ENCODE measurements around the gene CORO2B. TPM values are rescaled to one million over a fixed set of nuclear protein-coding genes. Genes with fewer than 3 reads are reported as not detected.

Gene CORO2B
- total and polyA plus RNA-seq, 5 donors from 2014 or later: not detected

DNA sequence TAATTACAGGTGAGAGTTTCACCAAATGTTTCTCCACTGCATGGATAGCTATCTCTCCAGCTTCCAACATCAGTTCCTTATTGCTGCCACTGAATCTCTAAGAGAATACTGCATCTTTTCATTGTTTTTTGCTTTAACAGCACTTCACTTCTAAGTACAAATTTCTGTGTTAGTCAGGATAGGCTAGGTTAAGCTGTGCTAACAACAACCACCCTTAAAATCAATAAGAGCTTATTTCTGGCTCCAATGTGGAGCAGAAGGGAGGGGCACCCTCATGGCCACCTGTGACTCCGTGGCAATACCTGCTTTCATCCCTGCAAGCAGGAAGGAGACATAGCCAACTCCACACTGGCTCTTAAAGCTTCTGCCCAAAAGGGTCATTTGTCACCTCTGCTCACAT, 36.4 kb upstream of the CORO2B start:
- peaks cover 5% of the 10 kb centered on the region for H3K27me3 Mint-ChIP-seq
- H3K9me3 Mint-ChIP-seq: peaks cover 0 to 6% (median 0%) of the 10 kb centered on the region in 7 donors
- ATAC-seq (ENCODE audit: low read depth in 2 of 2) (no peak), DNase-seq (no peak)
- no peaks in the 10 kb centered on the region for H3K36me3 Mint-ChIP-seq
- H3K4me3 ChIP-seq (ENCODE audit: low read depth, low read length): no peak overlapping the region
- H3K4me1 Mint-ChIP-seq: no peaks in the 10 kb centered on the region
- no peak overlapping the region for H3K27ac ChIP-seq (ENCODE audit: insufficient read depth, low read length, poor library complexity, severe bottlenecking)
- no peak overlapping the region for H3K27ac Mint-ChIP-seq
- H3K27me3 ChIP-seq (ENCODE audit: control insufficient read depth, insufficient read depth, low read length): no peaks in the 10 kb centered on the region
- no peaks in the 10 kb centered on the region for H3K9me3 ChIP-seq (ENCODE audit: control insufficient read depth in 2 of 2, low read length in 2 of 2)
- no peak overlapping the region for H3K4me3 Mint-ChIP-seq
- no peaks in the 10 kb centered on the region for H3K4me1 ChIP-seq (ENCODE audit: control insufficient read depth, insufficient read depth, low read length, poor library complexity, severe bottlenecking)
- H3K36me3 ChIP-seq (ENCODE audit: control insufficient read depth, insufficient read depth, low read length): no peaks in the 10 kb centered on the region

GRCh38 chr15:68542771-68543164, 36.0 kb upstream of the CORO2B start:
- DNase-seq (no peak), ATAC-seq (ENCODE audit: low read depth in 2 of 2) (no peak)
- H3K4me1 Mint-ChIP-seq: no peaks in the 10 kb centered on the region
- Histone ChIP-seq H3K9me3 (ENCODE audit: control insufficient read depth in 2 of 2, low read length in 2 of 2) (no peaks in the 10 kb centered on the region), H3K4me1 (ENCODE audit: control insufficient read depth, insufficient read depth, low read length, poor library complexity, severe bottlenecking) (no peaks in the 10 kb centered on the region), H3K36me3 (ENCODE audit: control insufficient read depth, insufficient read depth, low read length) (no peaks in the 10 kb centered on the region), H3K27me3 (ENCODE audit: control insufficient read depth, insufficient read depth, low read length) (no peaks in the 10 kb centered on the region), H3K4me3 (ENCODE audit: low read depth, low read length) (no peak overlapping the region), H3K27ac (ENCODE audit: insufficient read depth, low read length, poor library complexity, severe bottlenecking) (no peak overlapping the region)
- peaks cover 0 to 6% (median 0%) of the 10 kb centered on the region in 7 donors for H3K9me3 Mint-ChIP-seq
- no peak overlapping the region for H3K27ac Mint-ChIP-seq
- no peak overlapping the region for H3K4me3 Mint-ChIP-seq
- H3K27me3 Mint-ChIP-seq: peaks cover 5% of the 10 kb centered on the region
- H3K36me3 Mint-ChIP-seq: no peaks in the 10 kb centered on the region

DNA sequence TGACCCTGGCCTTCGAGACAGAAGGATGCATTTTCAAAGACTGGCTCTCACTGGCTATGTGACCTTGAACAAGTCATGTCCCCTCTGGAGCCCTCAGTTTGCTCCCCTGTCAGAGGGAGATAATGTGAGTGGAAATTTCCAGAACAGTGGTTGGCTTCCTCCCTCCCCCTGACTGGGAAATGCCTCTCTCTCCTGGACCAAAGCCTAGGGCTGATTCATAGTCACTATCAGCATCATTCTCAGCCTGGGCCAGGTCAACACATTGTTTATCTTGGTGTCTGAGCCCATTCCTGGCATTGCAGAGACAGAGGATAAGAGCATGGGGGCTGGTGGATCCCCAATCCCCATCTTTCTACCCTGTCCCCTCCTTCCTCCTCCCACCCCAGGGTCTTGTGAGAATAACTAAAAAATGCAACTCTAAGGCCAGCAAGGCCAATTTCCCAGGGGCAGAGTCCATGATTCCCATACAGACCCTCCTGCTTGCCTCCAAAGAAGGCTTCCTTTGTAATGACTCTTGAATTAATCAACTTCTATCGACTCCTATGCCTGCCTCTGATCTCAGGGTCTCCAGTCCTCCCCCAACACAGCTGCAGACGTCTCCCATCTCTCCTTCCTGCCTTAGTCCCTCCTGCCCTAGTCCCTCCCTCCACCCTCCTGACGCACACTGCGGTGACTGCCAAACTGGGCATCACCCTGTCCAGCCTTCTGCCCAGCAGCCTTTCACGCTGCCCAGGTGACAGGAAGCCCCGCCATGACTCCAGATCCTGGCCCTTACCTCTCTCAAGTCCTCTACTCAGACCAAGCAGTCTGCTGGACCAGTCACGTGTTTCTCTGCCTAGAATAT, 35.4 kb upstream of the CORO2B start:
- Mint-ChIP-seq H3K27ac (no peak overlapping the region), H3K27me3 (peaks cover 6% of the 10 kb centered on the region)

DNA sequence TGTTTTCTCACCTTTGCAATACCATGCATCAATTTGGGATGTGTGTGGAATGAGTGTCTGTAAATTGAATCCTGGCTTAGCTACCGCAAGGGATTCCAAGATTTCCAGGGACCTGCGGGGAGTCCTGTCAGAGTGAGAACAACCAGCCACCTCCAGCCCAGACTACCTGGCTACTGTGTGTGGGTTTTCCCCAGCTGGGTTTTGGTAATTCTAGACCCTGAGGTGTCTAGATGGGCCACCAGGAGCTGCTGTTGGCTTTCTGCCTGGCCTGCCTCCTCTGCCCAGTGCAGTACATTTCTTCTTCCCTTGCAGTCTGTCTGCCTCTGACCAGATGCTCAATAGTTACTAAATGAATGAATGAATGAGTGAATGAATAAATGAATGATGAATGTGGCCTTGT, 32.5 kb upstream of the CORO2B start:
- no peaks in the 10 kb centered on the region for H3K27me3 ChIP-seq (ENCODE audit: control insufficient read depth, insufficient read depth, low read length)
- H3K4me3 ChIP-seq (ENCODE audit: low read depth, low read length): no peak overlapping the region
- H3K27me3 Mint-ChIP-seq: peaks cover 18% of the 10 kb centered on the region
- H3K27ac ChIP-seq (ENCODE audit: insufficient read depth, low read length, poor library complexity, severe bottlenecking): no peak overlapping the region
- H3K36me3 Mint-ChIP-seq: no peaks in the 10 kb centered on the region
- DNase-seq (no peak), ATAC-seq (ENCODE audit: low read depth in 2 of 2) (no peak)
- H3K4me1 ChIP-seq (ENCODE audit: control insufficient read depth, insufficient read depth, low read length, poor library complexity, severe bottlenecking): no peaks in the 10 kb centered on the region
- H3K4me3 Mint-ChIP-seq: no peak overlapping the region
- no peaks in the 10 kb centered on the region for H3K36me3 ChIP-seq (ENCODE audit: control insufficient read depth, insufficient read depth, low read length)
- H3K9me3 Mint-ChIP-seq: no peaks in the 10 kb centered on the region
- no peaks in the 10 kb centered on the region for H3K9me3 ChIP-seq (ENCODE audit: control insufficient read depth in 2 of 2, low read length in 2 of 2)
- H3K27ac Mint-ChIP-seq: no peak overlapping the region
- no peaks in the 10 kb centered on the region for H3K4me1 Mint-ChIP-seq

More for the DNA sequence above, 35.4 kb upstream of the CORO2B start:
- Histone ChIP-seq H3K4me3 (ENCODE audit: low read depth, low read length) (no peak overlapping the region), H3K4me1 (ENCODE audit: control insufficient read depth, insufficient read depth, low read length, poor library complexity, severe bottlenecking) (no peaks in the 10 kb centered on the region), H3K27me3 (ENCODE audit: control insufficient read depth, insufficient read depth, low read length) (no peaks in the 10 kb centered on the region), H3K27ac (ENCODE audit: insufficient read depth, low read length, poor library complexity, severe bottlenecking) (no peak overlapping the region), H3K36me3 (ENCODE audit: control insufficient read depth, insufficient read depth, low read length) (no peaks in the 10 kb centered on the region), H3K9me3 (ENCODE audit: control insufficient read depth in 2 of 2, low read length in 2 of 2) (no peaks in the 10 kb centered on the region)
- peaks cover 0 to 6% (median 0%) of the 10 kb centered on the region in 7 donors for H3K9me3 Mint-ChIP-seq
- no peaks in the 10 kb centered on the region for H3K36me3 Mint-ChIP-seq
- ATAC-seq (ENCODE audit: low read depth in 2 of 2): no peak
- no peak overlapping the region for H3K4me3 Mint-ChIP-seq
- DNase-seq: no peak
- H3K4me1 Mint-ChIP-seq: no peaks in the 10 kb centered on the region

GRCh38 chr15:68548364-68548763, 30.4 kb upstream of the CORO2B start:
- DNase-seq: no peak
- Histone ChIP-seq H3K4me3 (ENCODE audit: low read depth, low read length) (no peak overlapping the region), H3K27me3 (ENCODE audit: control insufficient read depth, insufficient read depth, low read length) (peaks cover 2% of the 10 kb centered on the region), H3K36me3 (ENCODE audit: control insufficient read depth, insufficient read depth, low read length) (no peaks in the 10 kb centered on the region), H3K27ac (ENCODE audit: insufficient read depth, low read length, poor library complexity, severe bottlenecking) (no peak overlapping the region), H3K4me1 (ENCODE audit: control insufficient read depth, insufficient read depth, low read length, poor library complexity, severe bottlenecking) (no peaks in the 10 kb centered on the region), H3K9me3 (ENCODE audit: control insufficient read depth in 2 of 2, low read length in 2 of 2) (no peaks in the 10 kb centered on the region)
- H3K9me3 Mint-ChIP-seq: no peaks in the 10 kb centered on the region
- no peaks in the 10 kb centered on the region for H3K4me1 Mint-ChIP-seq
- ATAC-seq (ENCODE audit: low read depth in 2 of 2): no peak
- no peak overlapping the region for H3K27ac Mint-ChIP-seq
- H3K36me3 Mint-ChIP-seq: no peaks in the 10 kb centered on the region
- peaks cover 22% of the 10 kb centered on the region for H3K27me3 Mint-ChIP-seq
- no peak overlapping the region for H3K4me3 Mint-ChIP-seq

GRCh38 chr15:68550004-68550403, 28.8 kb upstream of the CORO2B start:
- H3K36me3 Mint-ChIP-seq: no peaks in the 10 kb centered on the region
- peaks cover 22% of the 10 kb centered on the region for H3K27me3 Mint-ChIP-seq
- H3K4me3 Mint-ChIP-seq: no peak overlapping the region
- H3K9me3 Mint-ChIP-seq: no peaks in the 10 kb centered on the region
- H3K27ac Mint-ChIP-seq: no peak overlapping the region
- no peaks in the 10 kb centered on the region for H3K4me1 Mint-ChIP-seq
- Histone ChIP-seq H3K27me3 (ENCODE audit: control insufficient read depth, insufficient read depth, low read length) (peaks cover 2% of the 10 kb centered on the region), H3K36me3 (ENCODE audit: control insufficient read depth, insufficient read depth, low read length) (no peaks in the 10 kb centered on the region), H3K4me3 (ENCODE audit: low read depth, low read length) (no peak overlapping the region), H3K27ac (ENCODE audit: insufficient read depth, low read length, poor library complexity, severe bottlenecking) (no peak overlapping the region), H3K9me3 (ENCODE audit: control insufficient read depth in 2 of 2, low read length in 2 of 2) (no peaks in the 10 kb centered on the region), H3K4me1 (ENCODE audit: control insufficient read depth, insufficient read depth, low read length, poor library complexity, severe bottlenecking) (no peaks in the 10 kb centered on the region)
- DNase-seq (no peak), ATAC-seq (ENCODE audit: low read depth in 2 of 2) (no peak)

- Histone ChIP-seq H3K4me3 (ENCODE audit: low read depth, low read length) (no peak overlapping the region), H3K4me1 (ENCODE audit: control insufficient read depth, insufficient read depth, low read length, poor library complexity, severe bottlenecking) (no peaks in the 10 kb centered on the region), H3K36me3 (ENCODE audit: control insufficient read depth, insufficient read depth, low read length) (no peaks in the 10 kb centered on the region), H3K9me3 (ENCODE audit: control insufficient read depth in 2 of 2, low read length in 2 of 2) (no peaks in the 10 kb centered on the region), H3K27ac (ENCODE audit: insufficient read depth, low read length, poor library complexity, severe bottlenecking) (no peak overlapping the region), H3K27me3 (ENCODE audit: control insufficient read depth, insufficient read depth, low read length) (peaks cover 2% of the 10 kb centered on the region)
- Mint-ChIP-seq H3K27me3 (peaks cover 28% of the 10 kb centered on the region), H3K4me1 (no peaks in the 10 kb centered on the region), H3K27ac (peak overlapping the region in 1 of 3 donors; percentile 78), H3K4me3 (no peak overlapping the region), H3K36me3 (no peaks in the 10 kb centered on the region), H3K9me3 (no peaks in the 10 kb centered on the region)
- peak in 1 of 2 donors; percentile 34 for ATAC-seq (ENCODE audit: low read depth in 2 of 2)
- DNase-seq: peak; percentile 52 to 60 (median 53)
Observed at GRCh38 chr15:68550498-68551295, 28.1 kb upstream of the CORO2B start.
